SU-DHL-6 (cell line): ENCODE data around the gene TRPV4.

Experiments
- H2AFZ ChIP-seq: fragments of 200-600 bp; sonication (generic); 2 replicates; pipeline ENCODE4 v1.6.1; 2014; ENCODE audit warnings: low read depth, mild to moderate bottlenecking, moderate library complexity, mixed read lengths, antibody characterized with exemption, low read length; ENCODE audit not compliant: severe bottlenecking
- H3F3A ChIP-seq: fragments of 200-600 bp; shearing (Covaris generic); 2 replicates; pipeline ENCODE4 v1.6.0; 2016; ENCODE audit warnings: antibody characterized with exemption, mild to moderate bottlenecking; ENCODE audit not compliant: insufficient read depth
- H3K27ac ChIP-seq: fragments of 200-600 bp; sonication (generic); 2 replicates; pipeline ENCODE4 v1.5.1; 2016; ENCODE audit warnings: low read depth, mild to moderate bottlenecking, low read length, moderate library complexity, mixed read lengths
- H3K27me3 ChIP-seq: fragments of 200-600 bp; sonication (generic), shearing (Covaris generic); 2 replicates; pipeline ENCODE4 v1.6.0; 2014; ENCODE audit warnings: mild to moderate bottlenecking, low read length
- H3K36me3 ChIP-seq: fragments of 200-600 bp; sonication (generic); 2 replicates; pipeline ENCODE4 v1.6.1; 2014; ENCODE audit warnings: mild to moderate bottlenecking, low read length, mixed read lengths
- H3K4me2 ChIP-seq: fragments of 300-600, 200-600 bp; shearing (Covaris generic), sonication (generic); 2 replicates; pipeline ENCODE4 v1.6.0; 2014; ENCODE audit warnings: low read length, low read depth, mild to moderate bottlenecking; ENCODE audit not compliant: poor library complexity, severe bottlenecking
- H3K4me3 ChIP-seq: fragments of 200-600 bp; sonication (generic); 2 replicates; pipeline ENCODE4 v1.5.1; 2014; ENCODE audit warnings: antibody characterized with exemption, low read length, mild to moderate bottlenecking, mixed read lengths; ENCODE audit not compliant: insufficient read depth, poor library complexity, severe bottlenecking
- H3K79me2 ChIP-seq: fragments of 200-600 bp; sonication (generic); 2 replicates; pipeline ENCODE4 v1.6.1; 2014; ENCODE audit warnings: mild to moderate bottlenecking, low read length, moderate library complexity; ENCODE audit not compliant: insufficient read depth
- H3K9ac ChIP-seq: fragments of 200-600 bp; sonication (generic); 2 replicates; pipeline ENCODE4 v1.7.0; 2014; ENCODE audit warnings: mild to moderate bottlenecking, low read length
- H3K9me2 ChIP-seq: fragments of 200-600 bp; sonication (generic); replicated peaks from 2 replicates; pipeline ENCODE4 v1.6.1; 2014; ENCODE audit warnings: low read length; ENCODE audit not compliant: insufficient read depth
- H3K9me3 ChIP-seq: fragments of 200-600 bp; sonication (generic); 2 replicates; pipeline ENCODE4 v1.6.1; 2014; ENCODE audit warnings: low read length, mixed read lengths; ENCODE audit not compliant: insufficient read depth
- H4K20me1 ChIP-seq: fragments of 200-600 bp; sonication (generic); 2 replicates; pipeline ENCODE4 v1.6.1; 2014; ENCODE audit warnings: low read depth, mild to moderate bottlenecking, antibody characterized with exemption, low read length, moderate library complexity, mixed read lengths
- CTCF ChIP-seq: fragments of 200-600 bp; sonication (generic); IDR thresholded peaks from one replicate; pipeline ENCODE4 v1.5.1; 2017; ENCODE audit warnings: antibody characterized with exemption, mild to moderate bottlenecking, low read length, moderate library complexity; ENCODE audit not compliant: insufficient read depth, poor library complexity, severe bottlenecking
- EZH2phosphoT487 ChIP-seq: fragments of 200-600 bp; sonication (generic), shearing (Covaris generic); conservative IDR thresholded peaks from 2 replicates; pipeline ENCODE4 v1.6.1; 2018; ENCODE audit warnings: mild to moderate bottlenecking, antibody characterized with exemption, low read length, moderate library complexity, mixed read lengths

Gene TRPV4

GRCh38 chr12:109741286-109741969, 91.8 kb downstream of the TRPV4 start:
- no peaks in the 10 kb centered on the region for H3K9me3 ChIP-seq
- no peak overlapping the region for H3K4me2 ChIP-seq
- H2AFZ ChIP-seq = no peak overlapping the region
- H3K4me3 ChIP-seq = no peak overlapping the region
- no peaks in the 10 kb centered on the region for H3F3A ChIP-seq
- H3K9ac ChIP-seq = no peak overlapping the region
- H3K9me2 ChIP-seq = no peaks in the 10 kb centered on the region
- no peak overlapping the region for H3K27ac ChIP-seq
- H4K20me1 ChIP-seq = no peaks in the 10 kb centered on the region
- H3K36me3 ChIP-seq = no peaks in the 10 kb centered on the region
- no peaks in the 10 kb centered on the region for H3K79me2 ChIP-seq
- no peaks in the 10 kb centered on the region for H3K27me3 ChIP-seq
- TF ChIP-seq CTCF (no peak), EZH2phosphoT487 (no peak)

GRCh38 chr12:109740694-109741245, 92.4 kb downstream of the TRPV4 start:
- H3K9me2 ChIP-seq = no peaks in the 10 kb centered on the region
- H3K79me2 ChIP-seq = no peaks in the 10 kb centered on the region
- H3K36me3 ChIP-seq = no peaks in the 10 kb centered on the region
- no peaks in the 10 kb centered on the region for H3K27me3 ChIP-seq
- no peak overlapping the region for H3K9ac ChIP-seq
- H3K9me3 ChIP-seq = no peaks in the 10 kb centered on the region
- no peaks in the 10 kb centered on the region for H3F3A ChIP-seq
- TF ChIP-seq EZH2phosphoT487 = no peak
- no peak for TF ChIP-seq CTCF
- no peak overlapping the region for H3K27ac ChIP-seq
- H2AFZ ChIP-seq = no peak overlapping the region
- H3K4me3 ChIP-seq = no peak overlapping the region
- no peak overlapping the region for H3K4me2 ChIP-seq
- H4K20me1 ChIP-seq = no peaks in the 10 kb centered on the region

GRCh38 chr12:109739747-109740693, 93.2 kb downstream of the TRPV4 start:
- Histone ChIP-seq H3K27ac (no peak overlapping the region), H3K36me3 (no peaks in the 10 kb centered on the region), H3F3A (no peaks in the 10 kb centered on the region), H3K9me3 (no peaks in the 10 kb centered on the region), H3K79me2 (no peaks in the 10 kb centered on the region), H3K9ac (no peak overlapping the region), H3K9me2 (no peaks in the 10 kb centered on the region), H2AFZ (no peak overlapping the region), H3K4me2 (no peak overlapping the region), H3K27me3 (no peaks in the 10 kb centered on the region), H3K4me3 (no peak overlapping the region), H4K20me1 (no peaks in the 10 kb centered on the region)
- TF ChIP-seq EZH2phosphoT487 (no peak), CTCF (peak; percentile 30)
